Neutrophil (primary cell): ENCODE results near the gene TPRG1.

Experiments used
- H3K27ac ChIP-seq: fragments of 200-600 bp; sonication (generic); 2 replicates; pipeline ENCODE4 v1.5.1; 2016; ENCODE audit warnings: mild to moderate bottlenecking, moderate library complexity
- H3K27me3 ChIP-seq: fragments of 200-600 bp; sonication (generic); 2 replicates; pipeline ENCODE4 v1.6.0; 2016; ENCODE audit warnings: mild to moderate bottlenecking
- H3K36me3 ChIP-seq: fragments of 200-600 bp; sonication (generic); 2 replicates; pipeline ENCODE4 v1.5.1; 2017
- H3K4me1 ChIP-seq, 2 experiments: fragments of 200-600 bp in 1 of 2; sonication (generic) in 1 of 2; 1 replicate in 1 of 2; 2 replicates in 1 of 2; pipeline versions ENCODE4 v1.5.1 to v1.6.1; 2013 to 2016; ENCODE audit warnings: low read depth in 1 of 2, low read length in 1 of 2, mild to moderate bottlenecking in 1 of 2, moderate library complexity in 1 of 2; ENCODE audit not compliant: control insufficient read depth in 1 of 2, insufficient read depth in 1 of 2
- H3K4me3 ChIP-seq, 2 experiments: fragments of 200-600 bp in 1 of 2; sonication (generic) in 1 of 2; 1 replicate in 1 of 2; 2 replicates in 1 of 2; pipeline ENCODE4 v1.5.1; 2013 to 2016; ENCODE audit warnings: low read depth in 1 of 2, low read length in 1 of 2, mild to moderate bottlenecking in 1 of 2, moderate library complexity in 1 of 2
- H3K9me3 ChIP-seq: fragments of 200-600 bp; sonication (generic); 2 replicates; pipeline ENCODE4 v1.5.1; 2016
- TF ChIP-seq, protein P1 (sequence below): fragments of 200-600 bp; sonication (generic); IDR thresholded peaks from 2 replicates; pipeline ENCODE4 v1.5.1; 2016; ENCODE audit warnings: antibody characterized with exemption

Gene TPRG1

DNA sequence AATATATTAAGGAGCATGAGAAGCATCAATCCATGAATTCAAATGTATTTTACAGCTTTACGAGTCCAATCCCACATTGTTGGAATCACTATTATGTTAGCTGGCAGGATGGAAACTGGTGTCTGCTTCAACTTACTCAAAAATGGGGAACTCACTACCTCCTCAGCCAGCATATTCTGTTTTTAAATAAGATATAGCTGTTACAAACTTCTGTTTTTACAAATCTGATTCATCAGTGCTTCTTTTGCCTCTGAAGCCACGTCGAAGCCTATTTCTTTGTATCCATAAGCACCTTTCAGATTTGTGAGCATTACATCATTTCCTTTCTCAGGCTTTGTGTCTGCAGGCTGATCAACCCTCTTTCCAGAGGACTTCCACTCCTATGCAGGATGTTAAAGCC lies 105.9 kb downstream of the TPRG1 start:
- H3K27ac ChIP-seq, result no peak overlapping the region
- H3K4me3 ChIP-seq, result no peak overlapping the region
- TF ChIP-seq, protein P1, sequence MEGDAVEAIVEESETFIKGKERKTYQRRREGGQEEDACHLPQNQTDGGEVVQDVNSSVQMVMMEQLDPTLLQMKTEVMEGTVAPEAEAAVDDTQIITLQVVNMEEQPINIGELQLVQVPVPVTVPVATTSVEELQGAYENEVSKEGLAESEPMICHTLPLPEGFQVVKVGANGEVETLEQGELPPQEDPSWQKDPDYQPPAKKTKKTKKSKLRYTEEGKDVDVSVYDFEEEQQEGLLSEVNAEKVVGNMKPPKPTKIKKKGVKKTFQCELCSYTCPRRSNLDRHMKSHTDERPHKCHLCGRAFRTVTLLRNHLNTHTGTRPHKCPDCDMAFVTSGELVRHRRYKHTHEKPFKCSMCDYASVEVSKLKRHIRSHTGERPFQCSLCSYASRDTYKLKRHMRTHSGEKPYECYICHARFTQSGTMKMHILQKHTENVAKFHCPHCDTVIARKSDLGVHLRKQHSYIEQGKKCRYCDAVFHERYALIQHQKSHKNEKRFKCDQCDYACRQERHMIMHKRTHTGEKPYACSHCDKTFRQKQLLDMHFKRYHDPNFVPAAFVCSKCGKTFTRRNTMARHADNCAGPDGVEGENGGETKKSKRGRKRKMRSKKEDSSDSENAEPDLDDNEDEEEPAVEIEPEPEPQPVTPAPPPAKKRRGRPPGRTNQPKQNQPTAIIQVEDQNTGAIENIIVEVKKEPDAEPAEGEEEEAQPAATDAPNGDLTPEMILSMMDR, result no peak
- H3K27me3 ChIP-seq, result no peaks in the 10 kb centered on the region
- H3K4me1 ChIP-seq, result peaks cover 8 to 9% of the 10 kb centered on the region in 2 experiments
- H3K36me3 ChIP-seq, result no peaks in the 10 kb centered on the region
- H3K9me3 ChIP-seq, result no peaks in the 10 kb centered on the region

DNA sequence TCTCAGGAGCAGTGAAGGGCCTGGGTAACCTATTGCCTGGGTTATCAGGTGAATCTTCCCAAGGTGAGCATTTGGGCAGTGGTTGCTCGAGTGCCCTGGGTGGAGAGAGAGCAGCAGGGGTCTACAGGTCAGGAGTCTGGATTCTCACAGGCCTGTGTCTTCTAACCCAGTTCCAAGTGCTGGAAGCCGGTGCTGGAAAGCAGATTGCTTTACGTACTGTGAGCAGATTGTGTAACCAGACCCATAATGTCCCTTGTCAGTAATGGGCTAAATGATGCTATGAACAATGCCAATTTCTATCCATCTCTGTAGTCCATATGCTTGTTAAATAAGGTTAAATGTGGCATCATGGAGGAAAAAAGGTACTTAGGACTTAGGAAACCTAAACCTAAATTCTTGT lies 106.5 kb downstream of the TPRG1 start:
- Histone ChIP-seq H3K4me1 (peaks cover 8 to 9% of the 10 kb centered on the region in 2 experiments), H3K9me3 (no peaks in the 10 kb centered on the region), H3K27ac (no peak overlapping the region), H3K27me3 (no peaks in the 10 kb centered on the region), H3K36me3 (no peaks in the 10 kb centered on the region), H3K4me3 (no peak overlapping the region)
- TF ChIP-seq, protein P1, result no peak

DNA sequence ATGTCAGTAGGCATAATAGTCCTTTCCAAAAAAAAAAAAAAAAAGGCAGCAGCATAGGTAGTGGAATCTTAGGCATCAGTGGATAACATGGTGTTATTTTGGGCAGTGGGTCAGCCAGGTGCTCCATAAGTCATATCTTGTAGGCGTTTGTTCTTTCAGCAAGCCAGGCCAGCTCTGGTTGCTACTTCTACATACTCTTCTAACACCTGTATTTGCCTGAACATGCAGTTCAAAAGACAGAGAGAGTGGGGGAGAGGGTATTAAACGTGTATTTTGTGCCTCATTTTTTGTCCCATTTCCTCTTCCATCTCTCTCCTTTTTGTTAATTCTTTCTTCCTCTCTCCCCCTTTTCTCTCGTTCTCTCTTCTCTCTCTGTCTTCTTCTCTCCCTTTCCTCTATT lies 110.4 kb downstream of the TPRG1 start:
- no peak overlapping the region for H3K4me3 ChIP-seq
- H3K27me3 ChIP-seq, result no peaks in the 10 kb centered on the region
- H3K36me3 ChIP-seq, result no peaks in the 10 kb centered on the region
- H3K4me1 ChIP-seq, result peaks cover under 1 to 4% of the 10 kb centered on the region in 2 experiments
- TF ChIP-seq, protein P1, result no peak
- no peak overlapping the region for H3K27ac ChIP-seq
- H3K9me3 ChIP-seq, result no peaks in the 10 kb centered on the region

DNA sequence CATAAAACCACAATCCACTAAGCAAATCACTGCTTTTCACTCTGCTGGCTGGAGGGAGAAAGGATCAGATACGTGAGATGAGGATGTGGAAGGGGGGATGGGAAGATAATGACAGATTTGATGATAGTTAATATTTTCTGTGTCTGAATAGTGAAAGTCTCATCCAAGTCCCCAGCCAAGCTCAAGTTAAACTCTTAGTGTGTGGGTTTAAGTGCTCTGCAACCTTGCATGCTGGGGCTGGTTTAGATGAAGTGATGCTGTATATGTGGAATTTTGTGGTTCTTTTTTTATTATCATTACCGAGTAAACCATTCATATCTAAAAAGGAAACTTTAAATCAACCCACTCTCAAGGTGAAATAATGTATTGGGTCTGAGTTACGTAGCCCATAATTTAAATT lies 111.0 kb downstream of the TPRG1 start:
- Histone ChIP-seq H3K27ac (no peak overlapping the region), H3K9me3 (no peaks in the 10 kb centered on the region), H3K36me3 (no peaks in the 10 kb centered on the region), H3K4me1 (no peaks in the 10 kb centered on the region), H3K4me3 (no peak overlapping the region), H3K27me3 (no peaks in the 10 kb centered on the region)
- TF ChIP-seq, protein P1, result no peak

DNA sequence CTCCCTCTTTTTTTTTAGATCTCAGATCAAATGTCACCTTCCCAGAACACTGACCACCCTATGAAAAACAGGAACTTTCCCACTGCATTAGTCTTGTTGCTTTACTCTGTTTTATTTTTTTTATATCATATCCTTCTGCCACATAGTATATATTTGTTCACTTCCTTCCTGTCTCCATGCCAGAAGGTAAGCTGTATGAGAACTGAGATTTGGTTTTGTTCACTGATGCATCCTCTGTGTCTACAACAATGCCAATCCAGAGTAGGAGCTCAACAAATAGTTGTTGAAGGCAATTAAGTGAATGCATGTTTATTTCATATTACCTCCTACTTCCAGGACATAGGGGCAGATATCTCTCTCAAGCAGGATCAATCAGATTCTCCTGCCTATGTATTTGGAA lies 114.4 kb downstream of the TPRG1 start:
- no peak overlapping the region for H3K27ac ChIP-seq
- H3K4me3 ChIP-seq, result no peak overlapping the region
- H3K27me3 ChIP-seq, result no peaks in the 10 kb centered on the region
- H3K4me1 ChIP-seq, result no peaks in the 10 kb centered on the region
- H3K36me3 ChIP-seq, result no peaks in the 10 kb centered on the region
- TF ChIP-seq, protein P1, result no peak
- H3K9me3 ChIP-seq, result no peaks in the 10 kb centered on the region

DNA sequence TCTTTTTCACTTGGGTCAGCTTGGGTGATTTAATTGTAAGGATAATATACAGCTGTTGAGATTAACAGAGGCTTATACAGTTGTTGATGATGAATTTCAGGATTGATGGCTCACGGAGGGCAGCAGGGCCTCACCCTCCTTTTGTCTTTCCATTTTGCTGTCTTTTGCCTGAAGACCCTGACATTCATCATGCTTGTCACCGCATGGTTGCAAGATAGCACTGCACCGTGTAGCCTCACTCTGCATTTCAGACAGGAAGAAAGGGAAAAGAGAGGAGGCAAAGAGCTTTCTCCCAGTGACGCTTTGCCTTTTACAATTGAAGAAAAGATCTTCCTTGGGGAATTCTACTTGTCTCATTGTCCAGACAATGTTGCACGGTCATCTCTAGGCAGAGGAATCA lies 115.1 kb downstream of the TPRG1 start:
- no peaks in the 10 kb centered on the region for H3K4me1 ChIP-seq
- H3K9me3 ChIP-seq, result no peaks in the 10 kb centered on the region
- no peak overlapping the region for H3K27ac ChIP-seq
- no peak overlapping the region for H3K4me3 ChIP-seq
- no peaks in the 10 kb centered on the region for H3K27me3 ChIP-seq
- H3K36me3 ChIP-seq, result no peaks in the 10 kb centered on the region
- TF ChIP-seq, protein P1, result no peak
